GM13976 (cell line): Measurements from ENCODE around the gene ATP7B.

Experiments used
- DNase-seq: peaks from one replicate; pipeline ENCODE4 v3.0.0; 2012; ENCODE audit warnings: low spot score
- in situ Hi-C: fragments of 300-500 bp; cut with MboI; formaldehyde crosslinking; loops from one replicate; pipeline ENCODE4 v1.12.0; 2022; ENCODE audit warnings: low sequenced_read_pairs, mixed read lengths, inconsistent platforms; ENCODE audit not compliant: unreplicated experiment
- TF ChIP-seq, protein P1 (sequence below): IDR thresholded peaks from 2 replicates; pipeline ENCODE4 v1.5.1; 2012; ENCODE audit warnings: borderline replicate concordance, mild to moderate bottlenecking; ENCODE audit not compliant: insufficient read depth; ENCODE audit errors: extremely low read depth, missing control alignments, control extremely low read depth

ATP7B gene

DNA sequence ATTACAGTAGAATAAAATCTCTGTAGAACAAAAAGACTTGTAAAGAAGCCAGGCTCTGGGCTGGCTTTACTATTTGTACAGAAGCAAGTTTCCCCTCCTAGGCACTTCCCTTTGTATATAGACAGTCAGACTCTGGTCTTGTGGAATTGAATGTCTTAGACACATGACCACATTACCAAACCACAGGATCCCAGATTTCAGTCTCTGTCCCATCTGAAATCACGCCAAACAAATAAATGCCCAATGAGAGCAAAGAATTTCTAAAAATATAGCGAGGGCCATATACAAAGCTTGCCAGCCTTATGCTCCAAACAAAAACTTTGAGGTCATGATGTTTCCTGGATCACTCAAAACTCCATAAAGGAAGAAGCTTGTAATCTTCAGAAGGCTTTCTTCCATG is 125.6 kb downstream of the ATP7B start:
- no peak for DNase-seq
- TF ChIP-seq, protein P1, sequence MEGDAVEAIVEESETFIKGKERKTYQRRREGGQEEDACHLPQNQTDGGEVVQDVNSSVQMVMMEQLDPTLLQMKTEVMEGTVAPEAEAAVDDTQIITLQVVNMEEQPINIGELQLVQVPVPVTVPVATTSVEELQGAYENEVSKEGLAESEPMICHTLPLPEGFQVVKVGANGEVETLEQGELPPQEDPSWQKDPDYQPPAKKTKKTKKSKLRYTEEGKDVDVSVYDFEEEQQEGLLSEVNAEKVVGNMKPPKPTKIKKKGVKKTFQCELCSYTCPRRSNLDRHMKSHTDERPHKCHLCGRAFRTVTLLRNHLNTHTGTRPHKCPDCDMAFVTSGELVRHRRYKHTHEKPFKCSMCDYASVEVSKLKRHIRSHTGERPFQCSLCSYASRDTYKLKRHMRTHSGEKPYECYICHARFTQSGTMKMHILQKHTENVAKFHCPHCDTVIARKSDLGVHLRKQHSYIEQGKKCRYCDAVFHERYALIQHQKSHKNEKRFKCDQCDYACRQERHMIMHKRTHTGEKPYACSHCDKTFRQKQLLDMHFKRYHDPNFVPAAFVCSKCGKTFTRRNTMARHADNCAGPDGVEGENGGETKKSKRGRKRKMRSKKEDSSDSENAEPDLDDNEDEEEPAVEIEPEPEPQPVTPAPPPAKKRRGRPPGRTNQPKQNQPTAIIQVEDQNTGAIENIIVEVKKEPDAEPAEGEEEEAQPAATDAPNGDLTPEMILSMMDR: no peak
- in situ Hi-C loops: no loop called here

DNA sequence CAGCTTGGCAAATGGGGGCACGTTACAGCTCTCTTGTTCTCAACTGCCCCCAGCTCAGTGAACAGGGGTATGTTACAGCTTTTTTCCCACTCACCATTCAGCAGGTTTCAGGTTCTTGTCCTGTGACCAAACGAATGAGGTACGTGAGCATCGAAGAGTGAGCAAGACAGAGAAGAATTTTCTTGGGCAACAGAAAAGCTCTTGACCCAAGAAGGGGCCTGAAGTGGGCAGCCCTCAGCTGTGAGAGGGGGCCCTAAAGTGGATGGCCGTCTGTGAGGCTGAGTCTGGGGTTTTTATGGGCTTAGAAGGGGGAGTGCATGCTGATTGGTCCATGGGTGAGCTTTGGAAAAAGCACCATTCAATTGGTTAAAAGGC is 128.0 kb downstream of the ATP7B start:
- in situ Hi-C loops: no loop called here
- TF ChIP-seq, protein P1: no peak
- no peak for DNase-seq
